NCI-H2227 (cell line): Measurements from ENCODE around the gene MAGI1.

Source experiments
- DNase-seq: peaks from one replicate; lab custom pipeline; 2025; ENCODE audit not compliant: unreplicated experiment; lab: John Stamatoyannopoulos, UW

Gene MAGI1

GRCh38 chr3:65352951-65353350, 685.8 kb downstream of the MAGI1 start:
- DNase-seq = no peak

- no peak for DNase-seq
Measured at GRCh38 chr3:65351753-65352152, 687.0 kb downstream of the MAGI1 start.

- no peak for DNase-seq
Measured at GRCh38 chr3:65350801-65351476, 687.8 kb downstream of the MAGI1 start.

GRCh38 chr3:65348398-65348995, 690.2 kb downstream of the MAGI1 start:
- DNase-seq = no peak

GRCh38 chr3:65347166-65347565, 691.6 kb downstream of the MAGI1 start:
- DNase-seq = peak; percentile 76

GRCh38 chr3:65344846-65345245, 693.9 kb downstream of the MAGI1 start:
- no peak for DNase-seq

GRCh38 chr3:65344444-65344843, 694.3 kb downstream of the MAGI1 start:
- no peak for DNase-seq

GRCh38 chr3:65343736-65344135, 695.0 kb downstream of the MAGI1 start:
- no peak for DNase-seq

- DNase-seq = no peak
Measured at GRCh38 chr3:65343026-65343425, 695.7 kb downstream of the MAGI1 start.

- no peak for DNase-seq
Measured at GRCh38 chr3:65342084-65342683, 696.5 kb downstream of the MAGI1 start.

GRCh38 chr3:65339192-65339740, 699.5 kb downstream of the MAGI1 start:
- no peak for DNase-seq

GRCh38 chr3:65338571-65338970, 700.1 kb downstream of the MAGI1 start:
- no peak for DNase-seq

GRCh38 chr3:65335587-65335986, 703.1 kb downstream of the MAGI1 start:
- no peak for DNase-seq

GRCh38 chr3:65334045-65334665, 704.6 kb downstream of the MAGI1 start:
- peak; percentile 16 for DNase-seq

GRCh38 chr3:65331730-65332129, 707.0 kb downstream of the MAGI1 start:
- DNase-seq = no peak

- DNase-seq = no peak
Measured at GRCh38 chr3:65330072-65330471, 708.6 kb downstream of the MAGI1 start.

- no peak for DNase-seq
Measured at GRCh38 chr3:65328148-65328547, 710.6 kb downstream of the MAGI1 start.

- no peak for DNase-seq
Measured at GRCh38 chr3:65326574-65326973, 712.1 kb downstream of the MAGI1 start.

GRCh38 chr3:65322910-65323309, 715.8 kb downstream of the MAGI1 start:
- DNase-seq = no peak

- DNase-seq = no peak
Measured at GRCh38 chr3:65318231-65318630, 720.5 kb downstream of the MAGI1 start.

GRCh38 chr3:65314916-65315315, 723.8 kb downstream of the MAGI1 start:
- DNase-seq = no peak

- DNase-seq = no peak
Measured at GRCh38 chr3:65314269-65314668, 724.4 kb downstream of the MAGI1 start.
